MCF 10A (cell line): ENCODE data around the gene HTT. TPM values are rescaled to one million over a fixed set of nuclear protein-coding genes. Genes with fewer than 3 reads are reported as not detected.

Experiments used
- BruUV-seq: library from RNA; stranded (reverse); fragments of 400-500 nt; replicated peaks from 2 replicates; lab custom pipeline; 2021; lab: Mats Ljungman, UMichigan
- CTCF ChIA-PET: fragments of 300-600 bp; sonication (Branson Sonifier 250); formaldehyde crosslinking; extraction: SDS; loops from one replicate; lab custom pipeline; 2021; ENCODE audit warnings: antibody characterized with exemption, inconsistent platforms; lab: Yijun Ruan, JAX
- POLR2A ChIA-PET: fragments of 300-600, 350-650 bp; sonication (Branson Sonifier 250); formaldehyde crosslinking; extraction: SDS; loops from one replicate; lab custom pipeline; 2020; ENCODE audit warnings: antibody characterized with exemption, inconsistent platforms; lab: Yijun Ruan, JAX
- DNase-seq: peaks from one replicate; pipeline ENCODE4 v3.0.0-alpha.2; 2018; ENCODE audit not compliant: unreplicated experiment
- H3K27ac Mint-ChIP-seq: one replicate; pipeline ENCODE4 v1.8.0; 2022; ENCODE audit warnings: mild to moderate bottlenecking, low read depth, mixed read lengths; ENCODE audit not compliant: unreplicated experiment
- H3K27me3 Mint-ChIP-seq: one replicate; pipeline ENCODE4 v1.8.0; 2022; ENCODE audit warnings: mixed read lengths; ENCODE audit not compliant: insufficient read depth, unreplicated experiment
- H3K36me3 Mint-ChIP-seq: one replicate; pipeline ENCODE4 v1.8.0; 2022; ENCODE audit warnings: mild to moderate bottlenecking, moderate library complexity, mixed read lengths; ENCODE audit not compliant: insufficient read depth, unreplicated experiment
- H3K4me1 Mint-ChIP-seq: one replicate; pipeline ENCODE4 v1.8.0; 2022; ENCODE audit warnings: mixed read lengths; ENCODE audit not compliant: insufficient read depth, unreplicated experiment
- H3K4me3 Mint-ChIP-seq: one replicate; pipeline ENCODE4 v1.8.0; 2022; ENCODE audit warnings: mild to moderate bottlenecking, moderate library complexity, mixed read lengths; ENCODE audit not compliant: unreplicated experiment
- H3K9me3 Mint-ChIP-seq: one replicate; pipeline ENCODE4 v1.8.0; 2022; ENCODE audit warnings: mixed read lengths; ENCODE audit not compliant: unreplicated experiment
- CTCF ChIP-seq: fragments of 200-600 bp; IDR thresholded peaks from one replicate; pipeline ENCODE4 v1.8.0; 2022; ENCODE audit warnings: antibody characterized with exemption, mild to moderate bottlenecking; ENCODE audit not compliant: unreplicated experiment
- intact Hi-C: fragments of 100-400 bp; cut with micrococcal nuclease; formaldehyde crosslinking; loops from 2 replicates; pipeline ENCODE4 v1.14.1; 2022
- total RNA-seq: library from RNA; stranded (reverse); gene quantifications from 2 replicates; pipeline ENCODE4 v1.2.3, GENCODE V29; 2022

The HTT gene
- total RNA-seq, 1 experiment from 2014 or later: 47.4 TPM

DNA sequence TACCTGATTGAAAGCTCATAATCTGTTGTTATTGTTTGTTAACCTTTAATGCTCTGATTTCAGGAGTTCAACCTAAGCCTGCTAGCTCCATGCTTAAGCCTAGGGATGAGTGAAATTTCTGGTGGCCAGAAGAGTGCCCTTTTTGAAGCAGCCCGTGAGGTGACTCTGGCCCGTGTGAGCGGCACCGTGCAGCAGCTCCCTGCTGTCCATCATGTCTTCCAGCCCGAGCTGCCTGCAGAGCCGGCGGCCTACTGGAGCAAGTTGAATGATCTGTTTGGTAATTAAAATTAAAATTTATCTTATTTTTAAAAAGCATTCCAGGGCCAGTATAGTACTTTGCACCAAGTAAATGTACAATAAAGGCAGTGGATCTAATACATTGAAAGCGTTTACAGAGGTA, 137.4 kb downstream of the HTT start:
- Mint-ChIP-seq H3K4me1 (no peaks in the 10 kb centered on the region), H3K27ac (no peak overlapping the region), H3K36me3 (peaks cover 90% of the 10 kb centered on the region), H3K4me3 (no peak overlapping the region), H3K9me3 (no peaks in the 10 kb centered on the region), H3K27me3 (no peaks in the 10 kb centered on the region)
- CTCF ChIA-PET: interaction anchor here (0.6 to 1.7 kb wide), 2 partner anchors 18 to 86 kb away, joined by 3 to 6 read pairs; no protein-coding TSS in a partner anchor
- BruUV-seq: no TSS peak
- POLR2A ChIA-PET: no interaction called here
- intact Hi-C loops: no loop called here
- DNase-seq: no peak
- no peak for TF ChIP-seq CTCF

DNA sequence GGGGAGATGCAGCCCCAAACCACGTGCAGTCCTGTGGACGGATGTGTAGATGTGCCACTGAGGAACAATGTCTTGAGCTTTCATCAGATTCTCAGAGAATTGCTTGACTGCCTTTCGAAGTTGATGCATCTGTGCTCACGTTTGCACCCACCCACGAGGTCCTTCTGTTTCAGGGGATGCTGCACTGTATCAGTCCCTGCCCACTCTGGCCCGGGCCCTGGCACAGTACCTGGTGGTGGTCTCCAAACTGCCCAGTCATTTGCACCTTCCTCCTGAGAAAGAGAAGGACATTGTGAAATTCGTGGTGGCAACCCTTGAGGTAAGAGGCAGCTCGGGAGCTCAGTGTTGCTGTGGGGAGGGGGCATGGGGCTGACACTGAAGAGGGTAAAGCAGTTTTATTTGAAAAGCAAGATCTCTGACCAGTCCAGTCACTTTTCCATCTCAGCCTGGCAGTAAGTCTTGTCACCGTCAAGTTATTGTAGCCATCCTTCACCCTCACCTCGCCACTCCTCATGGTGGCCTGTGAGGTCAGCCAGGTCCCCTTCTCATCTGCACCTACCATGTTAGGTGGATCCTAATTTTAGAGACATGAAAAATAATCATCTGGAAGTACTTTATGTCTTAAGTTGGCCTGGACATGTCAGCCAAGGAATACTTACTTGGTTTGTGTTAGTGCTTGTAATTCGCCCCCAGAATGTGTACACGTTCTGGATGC, 138.1 kb downstream of the HTT start:
- Mint-ChIP-seq H3K36me3 (peaks cover 90% of the 10 kb centered on the region), H3K9me3 (no peaks in the 10 kb centered on the region), H3K4me3 (no peak overlapping the region), H3K27ac (no peak overlapping the region), H3K4me1 (no peaks in the 10 kb centered on the region), H3K27me3 (no peaks in the 10 kb centered on the region)
- no peak for TF ChIP-seq CTCF
- POLR2A ChIA-PET: no interaction called here
- CTCF ChIA-PET: interaction anchor here (0.6 to 1.7 kb wide), 3 partner anchors 19 to 86 kb away, joined by 3 to 6 read pairs (median 3); no protein-coding TSS in a partner anchor
- intact Hi-C loops: no loop called here
- BruUV-seq: no TSS peak
- no peak for DNase-seq

- peaks cover 90% of the 10 kb centered on the region for H3K36me3 Mint-ChIP-seq
- CTCF ChIA-PET: interaction anchor here (1.0 kb wide), 1 partner anchor 67 kb away, joined by 3 read pairs; no protein-coding TSS in a partner anchor
- no peak overlapping the region for H3K27ac Mint-ChIP-seq
- POLR2A ChIA-PET: no interaction called here
- TF ChIP-seq CTCF: no peak
- no peak overlapping the region for H3K4me3 Mint-ChIP-seq
- intact Hi-C loops: no loop called here
- no peaks in the 10 kb centered on the region for H3K27me3 Mint-ChIP-seq
- no peaks in the 10 kb centered on the region for H3K4me1 Mint-ChIP-seq
- DNase-seq: no peak
- BruUV-seq: no TSS peak
- no peaks in the 10 kb centered on the region for H3K9me3 Mint-ChIP-seq
These were observed 138.6 kb downstream of the HTT start for GRCh38 chr4:3213106-3213425.

GRCh38 chr4:3213661-3214250, 139.3 kb downstream of the HTT start:
- no TSS peak for BruUV-seq
- POLR2A ChIA-PET: no interaction called here
- TF ChIP-seq CTCF: no peak
- DNase-seq: no peak
- peaks cover 92% of the 10 kb centered on the region for H3K36me3 Mint-ChIP-seq
- CTCF ChIA-PET: interaction anchor here (0.6 to 1.3 kb wide), 2 partner anchors 11 to 165 kb away, joined by 3 read pairs; no protein-coding TSS in a partner anchor
- no peaks in the 10 kb centered on the region for H3K9me3 Mint-ChIP-seq
- H3K27ac Mint-ChIP-seq: no peak overlapping the region
- H3K27me3 Mint-ChIP-seq: no peaks in the 10 kb centered on the region
- H3K4me3 Mint-ChIP-seq: no peak overlapping the region
- H3K4me1 Mint-ChIP-seq: no peaks in the 10 kb centered on the region
- intact Hi-C loops: no loop called here
